Activated T-helper 2 cell treated with anti-CD3 and anti-CD28 coated beads, Interferon-gamma antibody, Interleukin-2, Interleukin-4, amounts not matched to agents 10 μg/mL and 5 μg/mL and 100 μg/mL, durations not matched to agents 14 hours and 24 hours and 36 hours (primary cell): ENCODE data around the gene EVX2. TPM values are rescaled to one million over a fixed set of nuclear protein-coding genes. Genes with fewer than 3 reads are reported as not detected.

ENCODE experiments used
- DNase-seq: peaks from one replicate; pipeline ENCODE4 v3.0.0; 2021; ENCODE audit warnings: low spot score
- H3K27ac Mint-ChIP-seq: one replicate; pipeline ENCODE4 v1.8.0; 2021; ENCODE audit warnings: mixed read lengths
- H3K27me3 Mint-ChIP-seq: one replicate; pipeline ENCODE4 v1.8.0; 2021; ENCODE audit warnings: low read depth, mixed read lengths
- H3K36me3 Mint-ChIP-seq: one replicate; pipeline ENCODE4 v1.8.0; 2021; ENCODE audit warnings: low read depth, mixed read lengths
- H3K4me1 Mint-ChIP-seq: one replicate; pipeline ENCODE4 v1.8.0; 2021; ENCODE audit warnings: low read depth, mixed read lengths
- H3K4me3 Mint-ChIP-seq: one replicate; pipeline ENCODE4 v1.8.0; 2021; ENCODE audit warnings: low read depth, mild to moderate bottlenecking, moderate library complexity, mixed read lengths
- H3K9me3 Mint-ChIP-seq: one replicate; pipeline ENCODE4 v1.8.0; 2021; ENCODE audit warnings: mixed read lengths
- intact Hi-C: fragments of 100-400 bp; cut with micrococcal nuclease; formaldehyde crosslinking; loops from one replicate; pipeline ENCODE4 v1.15.1; 2023
- total RNA-seq: library from RNA; stranded (reverse); gene quantifications from 2 replicates; pipeline ENCODE4 v1.2.3, GENCODE V29; 2022

Gene EVX2
- total RNA-seq, 1 donor from 2014 or later, result not detected

GRCh38 chr2:176076796-176077195 is 7.0 kb downstream of the EVX2 start:
- DNase-seq, result no peak
- no peak overlapping the region for H3K4me3 Mint-ChIP-seq
- H3K9me3 Mint-ChIP-seq, result peaks cover 3% of the 10 kb centered on the region
- peaks cover 73% of the 10 kb centered on the region for H3K27me3 Mint-ChIP-seq
- peaks cover 5% of the 10 kb centered on the region for H3K4me1 Mint-ChIP-seq
- H3K36me3 Mint-ChIP-seq, result peaks cover 4% of the 10 kb centered on the region
- intact Hi-C loops, result loop anchor here (2.0 to 5.0 kb wide), 2 partner anchors 54 to 1739 kb away; no protein-coding TSS in a partner anchor
- H3K27ac Mint-ChIP-seq, result no peak overlapping the region

GRCh38 chr2:176076063-176076462 is 7.7 kb downstream of the EVX2 start:
- Mint-ChIP-seq H3K27me3 (peaks cover 73% of the 10 kb centered on the region), H3K4me1 (peaks cover 5% of the 10 kb centered on the region), H3K4me3 (no peak overlapping the region), H3K9me3 (peaks cover 3% of the 10 kb centered on the region), H3K36me3 (peaks cover 4% of the 10 kb centered on the region), H3K27ac (no peak overlapping the region)
- DNase-seq, result no peak
- intact Hi-C loops, result loop anchor here (2.0 to 5.0 kb wide), 2 partner anchors 55 to 1739 kb away; no protein-coding TSS in a partner anchor

GRCh38 chr2:176075481-176075880 is 8.3 kb downstream of the EVX2 start:
- H3K27ac Mint-ChIP-seq, result no peak overlapping the region
- intact Hi-C loops, result loop anchor here (5.0 kb wide), 1 partner anchor 1738 kb away; no protein-coding TSS in a partner anchor

GRCh38 chr2:176074919-176075425 is 8.8 kb downstream of the EVX2 start:
- Mint-ChIP-seq H3K4me3 (no peak overlapping the region), H3K27me3 (peaks cover 81% of the 10 kb centered on the region), H3K36me3 (peaks cover 4% of the 10 kb centered on the region), H3K9me3 (peaks cover 3% of the 10 kb centered on the region), H3K4me1 (peaks cover 5% of the 10 kb centered on the region), H3K27ac (no peak overlapping the region)
- intact Hi-C loops, result loop anchor here (5.0 kb wide), 1 partner anchor 1738 kb away; no protein-coding TSS in a partner anchor
- no peak for DNase-seq

More at GRCh38 chr2:176075481-176075880, 8.3 kb downstream of the EVX2 start:
- Mint-ChIP-seq H3K4me3 (no peak overlapping the region), H3K27me3 (peaks cover 76% of the 10 kb centered on the region), H3K36me3 (peaks cover 4% of the 10 kb centered on the region), H3K4me1 (peaks cover 5% of the 10 kb centered on the region), H3K9me3 (peaks cover 3% of the 10 kb centered on the region)
- no peak for DNase-seq

GRCh38 chr2:176072951-176073904 is 10.5 kb downstream of the EVX2 start:
- peaks cover 3% of the 10 kb centered on the region for H3K4me1 Mint-ChIP-seq
- H3K9me3 Mint-ChIP-seq, result no peaks in the 10 kb centered on the region
- H3K27ac Mint-ChIP-seq, result no peak overlapping the region
- no peak overlapping the region for H3K4me3 Mint-ChIP-seq
- DNase-seq, result no peak
- intact Hi-C loops, result no loop called here
- H3K36me3 Mint-ChIP-seq, result no peaks in the 10 kb centered on the region
- peaks cover 83% of the 10 kb centered on the region for H3K27me3 Mint-ChIP-seq

GRCh38 chr2:176072292-176072669 is 11.5 kb downstream of the EVX2 start:
- DNase-seq, result no peak
- Mint-ChIP-seq H3K36me3 (no peaks in the 10 kb centered on the region), H3K27ac (no peak overlapping the region), H3K9me3 (no peaks in the 10 kb centered on the region), H3K27me3 (peaks cover 90% of the 10 kb centered on the region), H3K4me1 (peaks cover 3% of the 10 kb centered on the region), H3K4me3 (no peak overlapping the region)
- intact Hi-C loops, result no loop called here

GRCh38 chr2:176071330-176072291 is 12.2 kb downstream of the EVX2 start:
- intact Hi-C loops, result no loop called here
- no peak for DNase-seq
- Mint-ChIP-seq H3K4me1 (peaks cover 3% of the 10 kb centered on the region), H3K27ac (no peak overlapping the region), H3K4me3 (no peak overlapping the region), H3K36me3 (no peaks in the 10 kb centered on the region), H3K27me3 (peaks cover 91% of the 10 kb centered on the region), H3K9me3 (no peaks in the 10 kb centered on the region)

- peaks cover 8% of the 10 kb centered on the region for H3K4me1 Mint-ChIP-seq
- H3K36me3 Mint-ChIP-seq, result no peaks in the 10 kb centered on the region
- no peak for DNase-seq
- H3K4me3 Mint-ChIP-seq, result no peak overlapping the region
- peaks cover 91% of the 10 kb centered on the region for H3K27me3 Mint-ChIP-seq
- H3K9me3 Mint-ChIP-seq, result no peaks in the 10 kb centered on the region
- intact Hi-C loops, result no loop called here
- no peak overlapping the region for H3K27ac Mint-ChIP-seq
These were observed 15.3 kb downstream of the EVX2 start for GRCh38 chr2:176068419-176068832.

- Mint-ChIP-seq H3K36me3 (no peaks in the 10 kb centered on the region), H3K4me3 (no peak overlapping the region), H3K4me1 (peaks cover 8% of the 10 kb centered on the region), H3K27me3 (peaks cover 86% of the 10 kb centered on the region), H3K9me3 (no peaks in the 10 kb centered on the region), H3K27ac (no peak overlapping the region)
- intact Hi-C loops, result no loop called here
- DNase-seq, result no peak
These were observed 16.0 kb downstream of the EVX2 start for GRCh38 chr2:176067589-176068418.

- H3K27me3 Mint-ChIP-seq, result peaks cover 86% of the 10 kb centered on the region
- peaks cover 8% of the 10 kb centered on the region for H3K4me1 Mint-ChIP-seq
- no peaks in the 10 kb centered on the region for H3K36me3 Mint-ChIP-seq
- H3K9me3 Mint-ChIP-seq, result no peaks in the 10 kb centered on the region
- no peak overlapping the region for H3K27ac Mint-ChIP-seq
- no peak overlapping the region for H3K4me3 Mint-ChIP-seq
- intact Hi-C loops, result no loop called here
- no peak for DNase-seq
These were observed 16.8 kb downstream of the EVX2 start for GRCh38 chr2:176066645-176067588.

- intact Hi-C loops, result no loop called here
- Mint-ChIP-seq H3K9me3 (no peaks in the 10 kb centered on the region), H3K36me3 (no peaks in the 10 kb centered on the region), H3K4me3 (no peak overlapping the region), H3K27ac (no peak overlapping the region), H3K27me3 (peaks cover 76% of the 10 kb centered on the region), H3K4me1 (peaks cover 8% of the 10 kb centered on the region)
- DNase-seq, result no peak
These were observed 19.8 kb downstream of the EVX2 start for GRCh38 chr2:176063958-176064357.
